Mesendoderm (in vitro differentiated cells): ENCODE results near the gene ADGRG6.
A peak's percentile ranks its signal among the peaks of the same experiment; 100 is the strongest.

Experiments
- DNase-seq: peaks from one replicate; pipeline ENCODE4 v3.0.0; 2013
- H2AK5ac ChIP-seq: 2 replicates; pipeline ENCODE4 v1.6.1; 2013; ENCODE audit warnings: low read length, inconsistent platforms
- H2BK120ac ChIP-seq: 2 replicates; pipeline ENCODE4 v1.6.1; 2013; ENCODE audit warnings: low read depth, mild to moderate bottlenecking, low read length, moderate library complexity, mixed read lengths
- H2BK15ac ChIP-seq: replicated peaks from 2 replicates; pipeline ENCODE4 v1.6.1; 2013; ENCODE audit warnings: low read depth, mild to moderate bottlenecking, moderate library complexity
- H2BK5ac ChIP-seq: 2 replicates; pipeline ENCODE4 v1.6.1; 2013; ENCODE audit warnings: low read length, inconsistent platforms
- H3K18ac ChIP-seq: 2 replicates; pipeline ENCODE4 v1.6.1; 2013; ENCODE audit warnings: mild to moderate bottlenecking, low read length, mixed read lengths
- H3K23ac ChIP-seq: one replicate; pipeline ENCODE4 v1.6.1; 2013; ENCODE audit warnings: low read length
- H3K27ac ChIP-seq: 2 replicates; pipeline ENCODE4 v1.5.1; 2013; ENCODE audit warnings: low read depth, mild to moderate bottlenecking, inconsistent platforms, low read length, moderate library complexity
- H3K27me3 ChIP-seq: 2 replicates; pipeline ENCODE4 v1.6.1; 2013; ENCODE audit warnings: low read length, control low read depth, mild to moderate bottlenecking, inconsistent platforms; ENCODE audit not compliant: insufficient read depth, poor library complexity
- H3K36me3 ChIP-seq: 2 replicates; pipeline ENCODE4 v1.6.1; 2013; ENCODE audit warnings: low read length, inconsistent platforms; ENCODE audit not compliant: control insufficient read depth, insufficient read depth
- H3K4ac ChIP-seq: one replicate; pipeline ENCODE4 v1.6.1; 2013; ENCODE audit warnings: low read depth, mild to moderate bottlenecking, low read length, moderate library complexity
- H3K4me1 ChIP-seq: 2 replicates; pipeline ENCODE4 v1.6.1; 2013; ENCODE audit warnings: low read depth, low read length, inconsistent platforms; ENCODE audit not compliant: control insufficient read depth
- H3K4me2 ChIP-seq: 2 replicates; pipeline ENCODE4 v1.6.1; 2013; ENCODE audit warnings: low read length
- H3K4me3 ChIP-seq: 2 replicates; pipeline ENCODE4 v1.5.1; 2013; ENCODE audit warnings: mild to moderate bottlenecking, low read length
- H3K56ac ChIP-seq: one replicate; pipeline ENCODE4 v1.6.1; 2013; ENCODE audit warnings: low read length
- H3K79me1 ChIP-seq: 2 replicates; pipeline ENCODE4 v1.6.1; 2013; ENCODE audit warnings: low read length, inconsistent platforms
- H3K79me2 ChIP-seq: 2 replicates; pipeline ENCODE4 v1.6.1; 2013; ENCODE audit warnings: mild to moderate bottlenecking, low read length; ENCODE audit not compliant: control insufficient read depth, insufficient read depth
- H3K9ac ChIP-seq: 2 replicates; pipeline ENCODE4 v1.6.1; 2013; ENCODE audit warnings: low read length, inconsistent platforms
- H4K5ac ChIP-seq: one replicate; pipeline ENCODE4 v1.6.1; 2013; ENCODE audit warnings: low read length
- H4K8ac ChIP-seq: one replicate; pipeline ENCODE4 v1.6.1; 2013; ENCODE audit warnings: low read depth, mild to moderate bottlenecking, control low read depth, low read length, moderate library complexity
- WGBS: extraction: QIAGEN DNeasy Blood & Tissue Kit; methylation state at CpG from one replicate; pipeline ENCODE4 v1.1.7; 2013; ENCODE audit warnings: low lambda C conversion rate, missing lambda C conversion rate; ENCODE audit not compliant: insufficient coverage; ENCODE audit errors: extremely low coverage; 5-methylcytosine and 5-hydroxymethylcytosine counted together

Gene ADGRG6

GRCh38 chr6:142297996-142298753 lies 3.6 kb upstream of the ADGRG6 start:
- Histone ChIP-seq H3K9ac (no peak overlapping the region), H4K5ac (no peak overlapping the region), H3K79me1 (no peaks in the 10 kb centered on the region), H2BK15ac (no peak overlapping the region), H3K27ac (no peak overlapping the region), H3K4me3 (no peak overlapping the region), H3K27me3 (no peaks in the 10 kb centered on the region), H3K4ac (no peak overlapping the region), H3K4me2 (no peak overlapping the region), H2BK5ac (no peak overlapping the region), H3K79me2 (no peaks in the 10 kb centered on the region), H3K23ac (no peak overlapping the region), H3K56ac (no peak overlapping the region), H2AK5ac (no peak overlapping the region), H2BK120ac (no peak overlapping the region), H3K4me1 (no peaks in the 10 kb centered on the region), H3K18ac (no peak overlapping the region), H4K8ac (no peak overlapping the region), H3K36me3 (no peaks in the 10 kb centered on the region)
- WGBS: no CpG with 5 or more reads among the region's 3 CpGs
- no peak for DNase-seq

GRCh38 chr6:142300302-142300701 lies 1.5 kb upstream of the ADGRG6 start:
- Histone ChIP-seq H3K27me3 (no peaks in the 10 kb centered on the region), H3K9ac (no peak overlapping the region)

GRCh38 chr6:142300758-142301650 lies 803 bp upstream of the ADGRG6 start:
- H3K18ac ChIP-seq: peak overlapping the region; percentile 33
- H3K23ac ChIP-seq: no peak overlapping the region
- peak overlapping the region; percentile 53 for H3K9ac ChIP-seq
- no peak overlapping the region for H4K8ac ChIP-seq
- no peaks in the 10 kb centered on the region for H3K79me1 ChIP-seq
- H3K4me2 ChIP-seq: peak overlapping the region; percentile 60
- H3K27me3 ChIP-seq: no peaks in the 10 kb centered on the region
- no peak overlapping the region for H2BK120ac ChIP-seq
- no peak overlapping the region for H3K27ac ChIP-seq
- H3K79me2 ChIP-seq: no peaks in the 10 kb centered on the region
- DNase-seq: peak; percentile 45
- no peaks in the 10 kb centered on the region for H3K4me1 ChIP-seq
- peak overlapping the region; percentile 47 for H3K4me3 ChIP-seq
- WGBS: no CpG with 5 or more reads among the region's 31 CpGs
- peak overlapping the region; percentile 77 for H3K56ac ChIP-seq
- no peak overlapping the region for H2BK15ac ChIP-seq
- no peak overlapping the region for H2AK5ac ChIP-seq
- H3K36me3 ChIP-seq: no peaks in the 10 kb centered on the region
- no peak overlapping the region for H2BK5ac ChIP-seq
- no peak overlapping the region for H4K5ac ChIP-seq
- no peak overlapping the region for H3K4ac ChIP-seq

More at GRCh38 chr6:142300302-142300701, 1.5 kb upstream of the ADGRG6 start:
- Histone ChIP-seq H3K4ac (no peak overlapping the region), H3K56ac (no peak overlapping the region), H4K5ac (no peak overlapping the region), H3K4me3 (no peak overlapping the region), H4K8ac (no peak overlapping the region), H3K18ac (no peak overlapping the region), H3K79me1 (no peaks in the 10 kb centered on the region), H2BK15ac (no peak overlapping the region), H3K4me2 (no peak overlapping the region), H3K79me2 (no peaks in the 10 kb centered on the region), H2AK5ac (no peak overlapping the region), H3K23ac (no peak overlapping the region), H2BK5ac (no peak overlapping the region), H2BK120ac (no peak overlapping the region), H3K27ac (no peak overlapping the region), H3K4me1 (no peaks in the 10 kb centered on the region), H3K36me3 (no peaks in the 10 kb centered on the region)
- no CpG with 5 or more reads among the region's 3 CpGs for WGBS
- no peak for DNase-seq

GRCh38 chr6:142302421-142303175 lies 791 bp downstream of the ADGRG6 start:
- Histone ChIP-seq H2BK120ac (no peak overlapping the region), H4K8ac (no peak overlapping the region), H2AK5ac (no peak overlapping the region), H4K5ac (no peak overlapping the region), H3K23ac (no peak overlapping the region), H3K27me3 (no peaks in the 10 kb centered on the region), H3K4ac (no peak overlapping the region), H3K4me2 (peak overlapping the region; percentile 69), H2BK15ac (no peak overlapping the region), H2BK5ac (no peak overlapping the region), H3K18ac (no peak overlapping the region), H3K4me3 (no peak overlapping the region), H3K79me1 (no peaks in the 10 kb centered on the region), H3K56ac (no peak overlapping the region), H3K79me2 (no peaks in the 10 kb centered on the region), H3K36me3 (no peaks in the 10 kb centered on the region), H3K9ac (no peak overlapping the region), H3K27ac (no peak overlapping the region), H3K4me1 (no peaks in the 10 kb centered on the region)
- 100% methylated on average over 3 of the region's 18 CpGs for WGBS
- peak; percentile 34 for DNase-seq

GRCh38 chr6:142303176-142303533 lies 1.3 kb downstream of the ADGRG6 start:
- DNase-seq: no peak
- Histone ChIP-seq H3K27me3 (no peaks in the 10 kb centered on the region), H3K4me1 (no peaks in the 10 kb centered on the region), H3K56ac (no peak overlapping the region), H3K36me3 (no peaks in the 10 kb centered on the region), H4K8ac (no peak overlapping the region), H3K79me1 (no peaks in the 10 kb centered on the region), H3K23ac (no peak overlapping the region), H4K5ac (no peak overlapping the region), H3K27ac (no peak overlapping the region), H2BK120ac (no peak overlapping the region), H3K9ac (no peak overlapping the region), H3K4ac (no peak overlapping the region), H3K79me2 (no peaks in the 10 kb centered on the region), H2BK15ac (no peak overlapping the region), H3K4me3 (no peak overlapping the region), H2BK5ac (no peak overlapping the region), H3K18ac (no peak overlapping the region), H2AK5ac (no peak overlapping the region), H3K4me2 (no peak overlapping the region)
- no CpG with 5 or more reads among the region's 2 CpGs for WGBS
